Measurements from ENCODE around the gene SERPINI2. TPM values are rescaled to one million over a fixed set of nuclear protein-coding genes. Genes with fewer than 3 reads are reported as not detected.

Gene SERPINI2
- total and polyA plus RNA-seq, 2 of the 8 experiments (the other 6 are each of a cell fraction or from before 2014, with no cell fraction given) = 0.26 TPM; not detected in 1

DNA sequence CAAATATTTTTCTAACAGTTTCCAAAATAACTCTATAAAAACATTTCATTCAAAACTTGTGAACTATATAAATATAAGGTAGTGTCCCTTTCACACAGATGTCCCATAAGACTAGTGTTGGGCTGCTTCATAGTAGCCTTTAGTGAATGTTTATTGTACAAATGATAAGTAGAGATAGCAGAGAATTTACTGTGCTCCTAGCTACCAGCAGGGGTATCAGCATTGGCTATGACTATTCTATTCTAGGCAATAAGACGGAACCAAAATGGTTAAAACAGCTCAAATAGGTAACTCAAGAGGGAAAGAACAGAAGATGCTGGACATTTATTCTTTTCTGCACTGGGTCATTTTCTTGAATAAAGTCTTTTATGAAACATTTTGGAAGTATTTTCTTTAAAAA, 22.6 kb downstream of the SERPINI2 start:
- TF ChIP-seq BRCA1 (IDR thresholded peaks at IDR 0.05; ENCODE audit: low read depth, low read length) (no peak), TAF7 (optimal IDR thresholded peaks at IDR 0.05; ENCODE audit: borderline replicate concordance, low read depth, low read length) (no peak), SUZ12 (IDR thresholded peaks at IDR 0.05; ENCODE audit: low read length) (no peak), RFX5 (IDR thresholded peaks at IDR 0.05; ENCODE audit: borderline replicate concordance, low read depth, low read length) (no peak), HDAC2 (IDR thresholded peaks at IDR 0.05; ENCODE audit: borderline replicate concordance in 1 of 2, low read depth in 2 of 2, low read length in 2 of 2) (no peak), MAX (IDR thresholded peaks at IDR 0.05) (no peak), EP300 (IDR thresholded peaks at IDR 0.05; ENCODE audit: borderline replicate concordance in 1 of 2, low read depth in 2 of 2, low read length in 2 of 2) (no peak), TEAD4 (IDR thresholded peaks at IDR 0.05; ENCODE audit: low read depth, low read length) (no peak), KDM5A (IDR thresholded peaks at IDR 0.05; ENCODE audit: low read length) (no peak)
- TF ChIP-seq, protein P1, sequence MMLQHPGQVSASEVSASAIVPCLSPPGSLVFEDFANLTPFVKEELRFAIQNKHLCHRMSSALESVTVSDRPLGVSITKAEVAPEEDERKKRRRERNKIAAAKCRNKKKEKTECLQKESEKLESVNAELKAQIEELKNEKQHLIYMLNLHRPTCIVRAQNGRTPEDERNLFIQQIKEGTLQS (IDR thresholded peaks at IDR 0.05; ENCODE audit: insufficient read depth, low read depth, low read length) = no peak
- no peak for DNase-seq (ENCODE audit: low read depth in 1 of 2, low spot score in 2 of 2)
- H3K36me3 ChIP-seq (ENCODE audit: control insufficient read depth in 2 of 4, insufficient read depth in 4 of 4, low read length in 3 of 4) = no peaks in the 10 kb centered on the region
- H2BK12ac ChIP-seq (ENCODE audit: low read depth, low read length) = no peak overlapping the region
- H4K5ac ChIP-seq (ENCODE audit: insufficient read length, low read depth, low read length) = no peak overlapping the region
- peaks cover 0 to 17% (median 1%) of the 10 kb centered on the region in 4 experiments; a peak in 3 of 7 replicates for H3K4me1 ChIP-seq (replicated peaks in 1 of 4; ENCODE audit: control insufficient read depth in 3 of 4, insufficient read depth in 4 of 4, low read length in 3 of 4)
- no peaks in the 10 kb centered on the region for H3K23me2 ChIP-seq (ENCODE audit: low read depth, low read length)
- no peaks in the 10 kb centered on the region for H3K9me3 ChIP-seq (ENCODE audit: insufficient read depth in 2 of 2, low read depth in 1 of 2, low read length in 1 of 2)
- H3K18ac ChIP-seq (ENCODE audit: extremely low read depth, low read length) = no peak overlapping the region
- H3K23ac ChIP-seq (ENCODE audit: insufficient read length) = no peak overlapping the region
- no peak overlapping the region for H3K56ac ChIP-seq (replicated peaks; ENCODE audit: insufficient read length, low read depth, low read length)
- no peak overlapping the region for H3K14ac ChIP-seq (ENCODE audit: insufficient read length)
- H3K79me1 ChIP-seq (ENCODE audit: low read depth, low read length) = no peaks in the 10 kb centered on the region
- no peak overlapping the region for H3K4me2 ChIP-seq (ENCODE audit: insufficient read depth in 1 of 2, low read depth in 2 of 2, low read length in 2 of 2)
- no peak overlapping the region for H2BK20ac ChIP-seq (ENCODE audit: low read length)
- H4K91ac ChIP-seq (replicated peaks; ENCODE audit: insufficient read length, low read length) = no peak overlapping the region
- H4K20me1 ChIP-seq (replicated peaks in 1 of 2; ENCODE audit: control insufficient read depth in 1 of 2, insufficient read depth in 2 of 2, low read length in 2 of 2) = no peaks in the 10 kb centered on the region
- no peak for FAIRE-seq
- no peak overlapping the region for H2BK5ac ChIP-seq (ENCODE audit: low read depth, low read length)
- H2BK15ac ChIP-seq (ENCODE audit: low read length) = no peak overlapping the region
- no peak overlapping the region for H3K4me3 ChIP-seq (ENCODE audit: extremely low read depth in 1 of 4, insufficient read depth in 2 of 4, low read depth in 3 of 4, low read length in 4 of 4)
- no peak overlapping the region for H3K4ac ChIP-seq (replicated peaks; ENCODE audit: insufficient read length, low read depth, low read length)
- 83% methylated on average over 1 of the region's 1 CpG; no CpG with 5 or more reads in 1 of the 2 experiments for WGBS, 2 experiments (ENCODE audit: extremely low coverage in 1 of 2, insufficient coverage in 1 of 2, insufficient read length in 1 of 2, insufficient replicate concordance in 2 of 2, low coverage in 1 of 2, low lambda C conversion rate in 2 of 2, missing lambda C conversion rate in 1 of 2)
- H3K27me3 ChIP-seq (replicated peaks in 1 of 4; ENCODE audit: control insufficient read depth in 3 of 4, extremely low read depth in 1 of 4, insufficient read depth in 3 of 4, low read length in 3 of 4) = no peaks in the 10 kb centered on the region
- H3K9ac ChIP-seq (replicated peaks in 1 of 4; ENCODE audit: extremely low read depth in 1 of 4, low read depth in 3 of 4, low read length in 3 of 4) = no peak overlapping the region
- no peaks in the 10 kb centered on the region for H3K79me2 ChIP-seq (ENCODE audit: control insufficient read depth in 1 of 2, insufficient read depth in 2 of 2, low read length in 2 of 2)
- ChIA-PET POLR2A (ENCODE audit: partially characterized antibody) (no interaction called here), CTCF (ENCODE audit: partially characterized antibody) (interaction anchor here (1.1 to 1.5 kb wide), 2 partner anchors 12 to 43 kb away, joined by 3 to 4 read pairs; no protein-coding TSS in a partner anchor)
- no peak overlapping the region for H3K27ac ChIP-seq (ENCODE audit: low read depth, low read length)
- no peak overlapping the region for H2AK5ac ChIP-seq (ENCODE audit: low read depth, low read length)
- H2AFZ ChIP-seq (ENCODE audit: low read length) = no peak overlapping the region
- H4K8ac ChIP-seq (ENCODE audit: extremely low read depth, insufficient read depth, low read length) = no peak overlapping the region
- no peak overlapping the region for H2BK120ac ChIP-seq (replicated peaks; ENCODE audit: low read depth, low read length)

Measured in H1 (cell line).